Common myeloid progenitor, CD34-positive (primary cell): Measurements from ENCODE around the gene SUN5.

Source experiments
- CTCF ChIA-PET: fragments of 350-600 bp; sonication (Branson Sonifier 250); formaldehyde crosslinking; loops from one replicate; lab custom pipeline; 2021; ENCODE audit warnings: antibody characterized with exemption; lab: Charles Lee
- POLR2A ChIA-PET: fragments of 350-600 bp; sonication (Branson Sonifier 250); formaldehyde crosslinking; loops from one replicate; lab custom pipeline; 2021; ENCODE audit warnings: antibody characterized with exemption; lab: Charles Lee
- DNase-seq, 3 donors: peaks; one replicate each; pipeline versions ENCODE4 v3.0.0 to v3.0.0-alpha.2; 2013
- H3K27ac ChIP-seq, 2 experiments: 1 replicate in 1 of 2; 2 replicates in 1 of 2; pipeline ENCODE4 v1.7.0; 2013; ENCODE audit warnings: inconsistent platforms in 2 of 2, low read length in 2 of 2, mild to moderate bottlenecking in 2 of 2, low read depth in 1 of 2, moderate library complexity in 1 of 2; ENCODE audit not compliant: severe bottlenecking in 2 of 2, insufficient read depth in 1 of 2, poor library complexity in 1 of 2
- H3K27me3 ChIP-seq, 5 experiments: replicated peaks in 2 of 5; 1 replicate in 3 of 5; 2 replicates in 2 of 5; pipeline versions ENCODE4 v1.6.1 to v1.7.0; 2013; ENCODE audit warnings: low read length in 4 of 5, mild to moderate bottlenecking in 2 of 5, moderate library complexity in 2 of 5, inconsistent platforms in 1 of 5; ENCODE audit not compliant: insufficient read depth in 5 of 5, control insufficient read depth in 4 of 5
- H3K36me3 ChIP-seq, 4 experiments: 1 replicate in 2 of 4; 2 replicates in 2 of 4; pipeline versions ENCODE4 v1.6.1 to v1.7.0; 2013; ENCODE audit warnings: low read length in 3 of 4, control low read depth in 1 of 4, mild to moderate bottlenecking in 1 of 4; ENCODE audit not compliant: control insufficient read depth in 4 of 4, insufficient read depth in 4 of 4
- H3K4me1 ChIP-seq, 4 experiments: 1 replicate in 3 of 4; 2 replicates in 1 of 4; pipeline versions ENCODE4 v1.6.1 to v1.7.1; 2013; ENCODE audit warnings: low read length in 3 of 4, mild to moderate bottlenecking in 3 of 4, control low read depth in 1 of 4, inconsistent platforms in 1 of 4, moderate library complexity in 1 of 4; ENCODE audit not compliant: control insufficient read depth in 4 of 4, insufficient read depth in 4 of 4; ENCODE audit errors: control extremely low read depth in 1 of 4
- H3K4me3 ChIP-seq, 7 experiments: 1 replicate in 4 of 7; 2 replicates in 3 of 7; pipeline versions ENCODE4 v1.5.1 to v1.7.0; 2013; ENCODE audit warnings: mild to moderate bottlenecking in 7 of 7, low read length in 6 of 7, moderate library complexity in 6 of 7, inconsistent platforms in 2 of 7, low read depth in 2 of 7, control low read depth in 1 of 7; ENCODE audit not compliant: insufficient read depth in 4 of 7, control insufficient read depth in 1 of 7; ENCODE audit errors: extremely low read depth in 1 of 7
- H3K9me3 ChIP-seq, 5 experiments: 1 replicate in 4 of 5; 2 replicates in 1 of 5; pipeline versions ENCODE4 v1.6.1 to v1.7.1; 2013; ENCODE audit warnings: low read length in 4 of 5, mild to moderate bottlenecking in 2 of 5, inconsistent platforms in 1 of 5, low read depth in 1 of 5, moderate library complexity in 1 of 5; ENCODE audit not compliant: control insufficient read depth in 4 of 5, insufficient read depth in 2 of 5; ENCODE audit errors: control extremely low read depth in 1 of 5
- WGBS: methylation state at CpG from one replicate; pipeline ENCODE4 v1.1.5; 2013; ENCODE audit not compliant: insufficient coverage; 5-methylcytosine and 5-hydroxymethylcytosine counted together

SUN5 gene

DNA sequence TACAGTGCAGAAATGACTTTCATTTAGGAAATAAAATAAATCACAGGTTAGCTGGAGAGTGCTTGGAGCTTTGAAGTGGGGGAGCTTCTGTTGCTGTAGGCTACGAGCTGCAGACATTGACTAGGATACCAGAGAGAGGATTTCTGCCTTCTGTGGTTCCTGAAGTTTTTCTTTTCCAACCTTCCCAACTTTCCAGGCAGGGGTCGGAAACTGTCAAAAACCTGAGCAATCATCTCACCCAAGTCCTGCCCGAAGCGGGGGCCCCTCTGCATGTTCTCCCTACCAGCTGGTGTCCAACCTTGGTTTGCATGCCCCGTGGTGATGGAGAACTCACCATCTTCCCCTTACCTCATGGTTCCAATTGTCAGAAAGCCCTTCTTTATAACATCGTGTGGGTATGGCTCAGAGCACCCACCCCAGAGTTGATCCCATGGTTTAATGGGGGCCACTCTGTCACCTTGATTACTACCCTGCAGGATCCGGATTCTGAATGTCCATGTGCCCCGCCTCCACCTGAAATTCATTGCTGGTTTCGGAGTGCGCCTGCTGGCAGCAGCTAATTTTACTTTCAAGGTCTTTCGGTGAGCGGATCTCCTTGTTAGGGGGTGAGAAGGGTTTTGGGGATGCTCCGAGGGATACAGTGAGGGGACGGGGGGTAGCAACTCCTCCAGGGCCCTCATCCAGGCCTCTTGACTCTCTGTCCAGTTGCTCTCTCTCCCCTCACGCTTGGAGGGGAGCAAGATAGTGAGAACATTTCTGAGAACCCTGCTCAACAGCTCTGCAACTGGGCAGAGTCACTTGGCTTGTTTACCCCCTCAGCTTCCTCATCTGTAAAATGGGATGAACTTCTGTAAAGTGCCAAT lies 8.3 kb upstream of the SUN5 start:
- no peaks in the 10 kb centered on the region for H3K4me1 ChIP-seq
- H3K9me3 ChIP-seq: no peaks in the 10 kb centered on the region
- ChIA-PET POLR2A (no interaction called here), CTCF (interaction anchor here (0.9 to 1.3 kb wide), 2 partner anchors 8 to 111 kb away, joined by 3 to 4 read pairs; partner anchors contain the start of gene SUN5)
- no peak overlapping the region for H3K4me3 ChIP-seq
- no peaks in the 10 kb centered on the region for H3K36me3 ChIP-seq
- H3K27ac ChIP-seq: no peak overlapping the region
- no peak for DNase-seq
- 92% methylated on average over 14 of the region's 15 CpGs for WGBS
- H3K27me3 ChIP-seq: no peaks in the 10 kb centered on the region

DNA sequence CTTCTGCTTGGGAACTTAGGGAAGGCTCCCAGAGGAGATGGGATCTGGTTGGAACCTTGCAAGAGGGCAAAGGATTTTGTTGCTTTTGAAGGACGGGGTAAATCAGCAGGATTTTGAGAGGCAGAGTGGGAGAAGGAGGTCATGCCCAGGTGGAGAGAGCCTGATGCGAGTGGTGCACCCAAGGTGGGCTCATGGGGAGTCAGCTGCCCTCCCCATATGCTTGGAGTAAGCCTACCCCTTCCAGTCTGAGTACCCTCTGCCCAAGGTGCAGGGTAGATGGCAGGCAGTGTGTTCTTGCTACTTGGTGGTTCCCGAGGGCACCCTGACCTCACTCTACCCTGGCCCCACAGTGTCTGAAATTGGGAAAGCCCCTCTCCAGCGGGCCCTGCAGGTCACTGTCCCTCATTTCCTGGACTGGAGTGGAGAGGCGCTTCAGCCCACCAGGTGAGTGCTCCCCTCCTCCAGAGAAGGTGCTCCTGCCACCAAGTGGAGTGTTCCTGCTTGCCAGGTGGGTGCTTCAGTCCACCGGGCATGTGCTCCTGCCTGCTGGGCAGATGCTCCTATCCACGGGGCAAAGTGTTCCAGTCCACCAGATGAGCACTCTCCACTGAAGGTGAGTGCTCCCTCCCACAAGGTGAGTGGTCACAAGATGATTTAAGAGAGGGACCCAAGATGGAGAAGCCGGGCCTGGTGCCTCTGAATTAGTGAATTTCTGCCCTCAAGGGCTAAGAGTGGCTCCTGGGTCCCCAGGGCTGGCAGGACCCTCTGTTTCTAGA lies 6.6 kb upstream of the SUN5 start:
- CTCF ChIA-PET: interaction anchor here (0.6 kb wide), 1 partner anchor 66 kb away, joined by 3 read pairs; no protein-coding TSS in a partner anchor
- Histone ChIP-seq H3K27me3 (no peaks in the 10 kb centered on the region), H3K9me3 (no peaks in the 10 kb centered on the region), H3K4me1 (no peaks in the 10 kb centered on the region), H3K36me3 (no peaks in the 10 kb centered on the region), H3K4me3 (no peak overlapping the region), H3K27ac (no peak overlapping the region)
- WGBS: 89% methylated on average over 8 of the region's 8 CpGs
- POLR2A ChIA-PET: no interaction called here
- no peak for DNase-seq

DNA sequence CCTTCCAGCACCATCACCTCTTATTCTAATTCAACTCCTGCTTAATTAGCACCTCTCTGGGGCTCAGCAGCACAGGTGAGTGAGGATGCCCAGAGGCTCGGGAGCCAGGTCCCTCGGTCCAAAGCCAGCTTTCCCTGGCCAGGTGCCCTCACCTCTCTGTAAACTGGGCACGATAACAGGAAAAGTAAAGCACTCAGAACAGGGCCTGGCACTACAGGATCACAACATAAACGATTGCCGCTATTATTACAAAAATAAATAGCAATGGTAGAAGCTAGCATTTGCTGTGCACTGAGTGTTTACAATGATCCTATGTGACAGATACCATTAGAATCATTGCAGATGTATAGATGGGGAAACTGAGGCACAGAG lies 5.9 kb upstream of the SUN5 start:
- 100% methylated on average over 2 of the region's 5 CpGs for WGBS
- no peak for DNase-seq
- Histone ChIP-seq H3K4me1 (no peaks in the 10 kb centered on the region), H3K4me3 (no peak overlapping the region), H3K9me3 (peaks cover 0 to 4% (median 3%) of the 10 kb centered on the region in 5 experiments), H3K27me3 (no peaks in the 10 kb centered on the region), H3K36me3 (no peaks in the 10 kb centered on the region), H3K27ac (no peak overlapping the region)
- CTCF ChIA-PET: interaction anchor here (0.6 to 1.1 kb wide), 2 partner anchors 12 to 65 kb away, joined by 3 read pairs; no protein-coding TSS in a partner anchor
- POLR2A ChIA-PET: no interaction called here

DNA sequence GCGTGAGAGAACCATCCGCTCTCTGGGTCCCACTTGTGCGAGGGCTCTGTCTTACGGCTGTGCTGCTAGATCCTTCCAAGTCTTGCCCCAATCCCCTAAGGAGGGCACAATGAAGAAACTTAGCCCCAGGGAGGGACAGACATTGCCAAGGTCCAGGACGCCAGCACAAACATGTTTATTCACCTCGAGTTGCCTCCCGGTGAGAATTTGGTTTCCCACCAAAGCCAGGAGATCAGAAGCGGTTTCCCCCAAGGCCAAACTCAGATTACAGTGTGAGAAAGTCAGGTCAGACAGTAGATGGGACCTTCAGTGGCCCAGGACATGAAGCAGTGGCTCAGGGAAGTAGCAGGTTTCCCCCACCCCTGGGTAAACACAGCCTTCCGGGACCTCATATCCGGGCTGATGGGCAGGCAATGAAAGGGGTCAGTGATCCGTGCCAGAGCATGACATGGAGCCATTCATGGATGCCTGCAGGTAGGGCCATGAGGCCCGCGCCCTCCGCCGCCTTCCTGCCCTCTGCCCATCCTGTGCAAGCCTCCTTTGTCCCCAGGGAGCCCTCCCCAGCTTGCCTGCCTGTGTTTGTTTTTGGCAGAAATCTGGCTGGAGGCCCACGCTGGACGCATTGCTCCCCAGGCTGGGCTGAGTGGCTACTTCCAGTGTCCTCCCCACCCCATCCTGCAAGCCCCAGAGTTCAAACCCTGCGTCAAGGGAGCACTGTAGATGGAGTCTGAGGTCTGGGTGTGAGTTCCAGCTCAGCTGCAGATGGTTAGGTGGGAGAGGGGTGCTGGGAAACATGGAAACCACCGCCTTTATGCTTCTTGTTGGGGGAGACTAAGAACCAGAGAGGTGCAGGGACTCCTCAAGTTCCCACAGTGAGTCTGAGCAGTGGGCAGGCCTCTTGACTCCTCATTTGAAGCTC lies 5.2 kb upstream of the SUN5 start:
- no peak overlapping the region for H3K4me3 ChIP-seq
- DNase-seq: no peak
- no peaks in the 10 kb centered on the region for H3K27me3 ChIP-seq
- ChIA-PET CTCF (interaction anchor here (1.1 kb wide), 1 partner anchor 11 kb away, joined by 3 read pairs; no protein-coding TSS in a partner anchor), POLR2A (no interaction called here)
- H3K9me3 ChIP-seq: peaks cover 0 to 4% (median 3%) of the 10 kb centered on the region in 5 experiments
- H3K27ac ChIP-seq: no peak overlapping the region
- 91% methylated on average over 17 of the region's 19 CpGs for WGBS
- no peaks in the 10 kb centered on the region for H3K4me1 ChIP-seq
- no peaks in the 10 kb centered on the region for H3K36me3 ChIP-seq

DNA sequence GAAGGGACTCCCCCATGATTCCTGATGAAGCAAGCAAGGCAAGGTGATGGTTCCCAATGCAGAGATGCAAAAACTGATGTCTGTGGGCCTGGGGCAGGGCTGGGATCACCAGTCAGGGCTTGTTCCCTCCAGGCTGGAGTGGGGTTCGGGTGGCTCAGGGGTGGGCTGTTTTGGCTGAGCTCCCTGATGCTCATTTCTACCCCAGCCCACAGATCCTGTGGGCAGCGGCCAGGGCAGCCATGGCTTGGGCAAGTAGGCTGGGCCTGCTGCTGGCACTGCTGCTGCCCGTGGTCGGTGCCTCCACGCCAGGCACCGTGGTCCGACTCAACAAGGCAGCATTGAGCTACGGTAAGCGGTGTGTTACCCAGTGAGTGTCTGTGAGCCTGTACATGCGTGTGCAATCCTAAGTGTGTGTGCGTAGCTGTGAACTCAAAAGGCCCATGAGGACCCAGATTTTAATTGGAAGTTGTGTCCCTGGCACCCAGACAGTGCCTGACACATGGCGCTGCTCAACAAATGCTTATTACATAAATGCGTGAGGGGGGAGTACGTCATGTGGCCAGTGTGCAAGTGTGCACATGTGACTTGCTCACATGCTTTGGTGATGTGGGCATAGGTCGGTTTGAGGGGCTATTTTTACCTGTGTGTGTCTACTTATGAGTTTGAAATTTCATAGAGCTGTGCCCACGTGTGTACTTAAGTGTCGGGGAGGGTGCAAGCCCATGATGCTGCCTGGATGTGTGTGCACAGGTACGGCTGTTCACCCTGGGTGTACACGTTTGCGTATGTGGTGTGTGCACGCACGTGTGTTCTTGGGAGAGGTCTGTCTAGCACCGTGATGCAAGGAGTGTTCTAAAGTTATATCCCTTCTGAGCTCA lies 4.3 kb upstream of the SUN5 start:
- WGBS: 97% methylated on average over 22 of the region's 23 CpGs
- Histone ChIP-seq H3K27ac (no peak overlapping the region), H3K27me3 (no peaks in the 10 kb centered on the region), H3K36me3 (no peaks in the 10 kb centered on the region), H3K4me3 (no peak overlapping the region), H3K4me1 (no peaks in the 10 kb centered on the region), H3K9me3 (peaks cover 0 to 4% (median 3%) of the 10 kb centered on the region in 5 experiments)
- CTCF ChIA-PET: interaction anchor here (1.1 kb wide), 1 partner anchor 10 kb away, joined by 3 read pairs; no protein-coding TSS in a partner anchor
- DNase-seq: no peak
- POLR2A ChIA-PET: no interaction called here
